Hematopoietic multipotent progenitor cell treated with erythropoietin and hydrocortisone succinate and interleukin-3 and kit ligand, for 15 days (in vitro differentiated cells): ENCODE measurements around the gene ATP8B4.

Source experiments
- DNase-seq: peaks from one replicate; pipeline ENCODE4 v3.0.0-alpha.2; 2015; ENCODE audit warnings: low spot score

Gene ATP8B4

GRCh38 chr15:49898097-49898496 is 220.9 kb downstream of the ATP8B4 start:
- no peak for DNase-seq

DNA sequence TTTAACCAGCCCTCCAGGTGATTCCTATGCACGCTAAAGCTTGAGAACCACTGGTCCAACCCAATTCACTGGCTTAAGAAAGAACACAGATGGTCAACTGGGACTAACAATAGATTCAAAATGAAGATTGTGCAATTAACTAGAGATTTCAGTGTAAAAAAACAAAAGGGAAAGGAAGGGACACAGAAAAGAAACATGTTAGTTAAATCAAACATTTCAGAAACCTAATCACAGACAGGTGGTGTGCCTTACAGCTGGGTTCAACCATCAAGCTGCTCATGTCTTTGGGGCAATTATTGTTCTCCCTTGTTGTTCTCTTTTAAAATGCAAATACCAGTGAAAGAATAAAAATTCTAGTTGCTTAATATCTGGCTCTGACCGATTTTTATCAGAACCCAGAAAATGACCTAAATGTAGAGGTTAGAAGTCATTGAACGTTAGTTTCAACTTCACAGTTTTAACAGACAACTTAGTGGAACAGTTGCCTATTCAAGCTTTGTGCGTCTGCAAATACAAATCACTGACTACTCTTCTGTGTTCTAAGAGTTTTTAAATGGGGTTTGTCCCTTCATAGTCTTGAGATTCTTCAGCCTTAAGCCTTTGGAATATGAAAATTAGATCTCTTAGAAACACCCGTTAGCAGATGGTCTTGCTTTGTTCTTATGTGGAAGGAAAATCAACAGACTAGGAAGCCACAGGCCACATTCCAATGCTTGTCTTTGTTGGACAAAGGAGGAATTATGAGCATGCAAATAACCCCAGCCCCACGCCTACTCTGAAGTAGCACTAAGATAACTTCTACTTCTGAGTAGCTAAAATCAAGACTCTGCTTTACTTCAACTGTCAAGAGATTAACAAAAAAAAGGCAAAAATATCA is 223.4 kb downstream of the ATP8B4 start:
- no peak for DNase-seq

- DNase-seq: no peak
Measured at GRCh38 chr15:49890689-49891088, 228.3 kb downstream of the ATP8B4 start.

- no peak for DNase-seq
Measured at GRCh38 chr15:49889536-49889935, 229.5 kb downstream of the ATP8B4 start.

GRCh38 chr15:49888734-49889133 is 230.3 kb downstream of the ATP8B4 start:
- no peak for DNase-seq

DNA sequence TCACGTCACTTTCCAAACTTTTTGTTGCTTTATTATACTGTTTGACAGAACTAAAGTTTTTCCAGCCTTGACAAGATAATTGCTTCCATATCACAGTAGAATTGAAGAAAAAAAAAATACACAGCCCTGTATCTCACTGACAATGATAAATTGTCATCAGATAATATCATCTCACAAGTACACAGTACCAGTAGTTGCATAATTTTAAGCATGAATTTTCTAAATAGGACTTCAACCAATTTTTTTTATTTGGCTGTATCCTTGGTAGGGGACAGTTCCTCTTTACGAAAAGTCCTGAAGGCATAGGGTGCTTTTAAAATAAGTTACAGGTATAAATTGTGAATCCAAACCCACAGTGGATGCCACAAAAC is 230.7 kb downstream of the ATP8B4 start:
- DNase-seq: no peak

DNA sequence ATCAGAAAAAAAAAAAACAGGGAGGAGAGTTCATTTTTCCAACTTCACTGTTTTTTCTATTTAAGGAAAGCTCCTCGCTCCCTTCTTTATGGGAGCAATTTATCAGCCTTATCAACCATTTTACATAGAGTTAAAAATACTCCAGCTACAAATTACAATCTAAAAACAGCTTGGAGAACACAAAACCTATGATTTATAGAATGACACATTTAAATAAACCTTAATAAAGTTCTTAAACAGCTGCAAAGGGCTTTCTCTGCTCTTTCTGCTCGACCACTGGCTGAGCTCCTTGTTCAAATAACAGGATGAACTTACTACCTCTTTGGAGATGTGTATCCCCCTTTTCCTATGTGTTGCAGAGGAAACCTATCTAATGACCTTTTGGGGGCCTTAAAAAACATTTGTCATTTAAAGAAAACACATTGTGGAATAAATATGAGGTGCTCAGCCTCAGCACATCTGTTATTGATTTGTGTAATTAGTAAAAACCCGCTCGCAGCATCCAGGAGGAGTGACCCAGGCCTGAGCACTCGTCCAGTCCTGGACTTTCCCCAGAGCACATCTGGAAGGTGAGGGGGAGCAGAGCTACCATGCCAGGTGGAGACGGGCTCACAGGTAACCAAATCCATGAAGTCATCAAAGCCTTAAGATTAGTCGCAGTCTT is 231.2 kb downstream of the ATP8B4 start:
- DNase-seq: no peak

GRCh38 chr15:49883121-49883520 is 235.9 kb downstream of the ATP8B4 start:
- no peak for DNase-seq

DNA sequence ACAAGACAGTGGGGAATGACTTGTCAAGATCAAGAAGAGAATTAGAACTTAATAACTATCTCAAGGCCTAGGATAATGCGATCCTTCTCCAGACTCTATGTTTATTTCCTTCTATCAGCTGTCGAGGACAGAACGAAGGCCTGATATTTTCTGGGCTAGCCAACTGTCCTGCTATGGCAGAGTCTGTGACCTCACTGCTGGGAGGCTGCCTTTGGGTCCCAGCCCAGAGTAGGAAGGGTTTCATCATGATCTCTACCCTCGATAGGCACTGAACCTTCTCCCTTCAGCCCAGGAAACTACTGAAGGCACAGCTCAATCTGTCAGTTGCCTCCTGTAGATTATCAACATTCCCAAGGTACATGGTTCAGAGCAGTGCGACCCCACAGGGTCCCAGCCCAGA is 237.2 kb downstream of the ATP8B4 start:
- DNase-seq: no peak

DNA sequence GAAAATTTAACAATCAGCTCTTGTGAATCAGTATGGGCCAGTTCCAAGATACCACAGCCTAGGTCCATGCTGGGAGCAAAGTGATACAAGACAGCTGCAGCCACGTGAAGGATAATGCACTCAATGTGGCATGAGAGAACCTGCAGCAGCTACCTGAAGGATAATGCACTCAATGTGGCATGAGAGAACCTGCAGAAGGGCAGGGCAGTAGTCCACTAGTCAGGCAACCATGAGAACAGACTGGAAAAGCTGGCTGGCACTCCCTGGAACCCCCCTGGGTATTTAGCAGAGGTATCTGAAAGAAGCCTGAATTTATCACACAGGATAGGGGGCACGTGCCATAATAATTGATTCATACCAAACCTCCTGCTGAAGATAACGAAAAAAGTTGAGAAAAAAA is 237.6 kb downstream of the ATP8B4 start:
- DNase-seq: no peak

DNA sequence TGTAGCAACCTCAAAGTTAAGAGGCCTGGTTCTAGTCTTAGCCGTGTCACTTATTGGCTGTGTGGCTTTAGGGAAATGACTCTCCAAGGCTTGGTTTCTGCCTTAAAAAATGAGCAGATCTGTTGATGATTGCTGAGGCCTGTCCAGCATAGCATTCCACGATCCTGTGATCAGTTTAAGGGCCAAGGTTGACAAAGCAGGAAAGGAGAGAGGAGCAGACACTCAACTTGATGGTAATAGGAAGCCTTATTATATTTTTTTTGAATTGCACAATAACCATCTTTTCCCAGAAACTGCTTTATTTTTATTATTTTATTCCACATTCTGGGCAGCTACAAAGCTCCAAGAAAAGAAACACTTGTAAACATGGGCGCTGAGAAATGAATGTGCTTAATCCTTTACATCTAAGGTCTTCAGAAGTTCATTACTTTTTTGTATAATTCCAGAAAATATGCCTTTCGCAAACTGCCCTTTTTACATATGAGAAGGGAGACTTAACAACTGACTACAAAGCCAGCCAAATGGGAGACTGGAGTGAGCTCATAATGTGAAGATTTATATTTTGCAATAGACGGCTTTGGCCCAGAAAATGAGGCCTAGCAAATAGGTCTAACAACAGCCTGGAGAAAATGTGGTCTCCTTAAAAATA is 241.0 kb downstream of the ATP8B4 start:
- no peak for DNase-seq

- DNase-seq: no peak
Measured at GRCh38 chr15:49877117-49877872, 241.7 kb downstream of the ATP8B4 start.

GRCh38 chr15:49876401-49877038 is 242.5 kb downstream of the ATP8B4 start:
- DNase-seq: no peak

DNA sequence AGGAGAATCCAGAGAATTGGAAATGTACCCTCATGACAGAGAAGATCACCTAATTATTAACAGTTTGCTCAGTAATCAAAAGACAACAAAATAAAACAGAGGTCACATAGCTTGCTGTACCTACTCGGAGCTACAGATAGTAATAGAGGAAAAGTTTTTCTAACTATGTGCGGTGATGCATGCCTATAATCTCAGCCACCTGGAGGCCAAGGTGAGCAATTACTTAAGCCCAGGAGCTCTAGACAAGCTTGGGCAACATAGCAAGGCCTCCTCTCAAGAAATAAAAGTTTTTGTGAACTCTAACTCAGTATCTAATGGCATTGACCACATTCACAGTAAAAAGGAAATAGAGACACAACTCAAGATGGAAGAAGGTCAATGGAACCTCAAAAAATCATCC is 243.6 kb downstream of the ATP8B4 start:
- DNase-seq: no peak

DNA sequence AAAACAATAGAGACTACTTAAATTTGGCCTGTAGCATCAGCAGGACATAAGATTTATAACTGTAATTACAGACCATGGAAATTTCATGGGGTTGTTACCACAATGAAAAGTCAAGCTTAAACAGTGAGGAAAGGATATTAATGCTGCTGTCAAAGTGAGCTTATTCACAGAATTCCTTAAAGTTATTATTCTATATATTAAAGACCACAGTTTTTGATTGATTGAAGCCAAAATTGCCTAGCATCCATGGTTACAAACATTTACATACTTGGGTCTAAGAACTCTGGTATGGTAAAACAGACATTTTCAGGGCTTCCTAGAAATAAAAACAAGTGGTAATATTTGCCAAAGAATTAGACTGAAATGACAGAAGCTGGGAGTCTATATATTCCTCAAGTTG is 248.6 kb downstream of the ATP8B4 start:
- DNase-seq: no peak

- DNase-seq: no peak
Measured at GRCh38 chr15:49868348-49868747, 250.7 kb downstream of the ATP8B4 start.

- DNase-seq: no peak
Measured at GRCh38 chr15:49865925-49866757, 252.9 kb downstream of the ATP8B4 start.

DNA sequence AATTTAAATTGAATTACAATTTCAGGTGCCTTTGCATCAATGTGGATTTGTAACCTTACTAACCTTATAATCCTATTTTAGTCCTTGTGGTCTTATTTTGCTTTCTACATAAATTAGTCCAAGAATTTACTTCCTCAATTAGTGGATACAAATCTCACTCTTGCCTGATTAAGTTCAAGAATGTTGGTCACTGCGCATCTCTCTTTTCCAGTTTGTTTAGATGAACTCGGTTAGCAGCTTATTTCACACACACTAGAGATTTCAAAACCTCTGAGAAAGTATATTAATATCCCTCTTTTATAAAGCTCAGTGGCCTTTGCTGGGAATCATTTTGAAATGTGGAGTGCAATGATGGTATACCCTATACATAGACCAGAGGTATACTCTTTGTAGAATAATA is 254.8 kb downstream of the ATP8B4 start:
- no peak for DNase-seq

DNA sequence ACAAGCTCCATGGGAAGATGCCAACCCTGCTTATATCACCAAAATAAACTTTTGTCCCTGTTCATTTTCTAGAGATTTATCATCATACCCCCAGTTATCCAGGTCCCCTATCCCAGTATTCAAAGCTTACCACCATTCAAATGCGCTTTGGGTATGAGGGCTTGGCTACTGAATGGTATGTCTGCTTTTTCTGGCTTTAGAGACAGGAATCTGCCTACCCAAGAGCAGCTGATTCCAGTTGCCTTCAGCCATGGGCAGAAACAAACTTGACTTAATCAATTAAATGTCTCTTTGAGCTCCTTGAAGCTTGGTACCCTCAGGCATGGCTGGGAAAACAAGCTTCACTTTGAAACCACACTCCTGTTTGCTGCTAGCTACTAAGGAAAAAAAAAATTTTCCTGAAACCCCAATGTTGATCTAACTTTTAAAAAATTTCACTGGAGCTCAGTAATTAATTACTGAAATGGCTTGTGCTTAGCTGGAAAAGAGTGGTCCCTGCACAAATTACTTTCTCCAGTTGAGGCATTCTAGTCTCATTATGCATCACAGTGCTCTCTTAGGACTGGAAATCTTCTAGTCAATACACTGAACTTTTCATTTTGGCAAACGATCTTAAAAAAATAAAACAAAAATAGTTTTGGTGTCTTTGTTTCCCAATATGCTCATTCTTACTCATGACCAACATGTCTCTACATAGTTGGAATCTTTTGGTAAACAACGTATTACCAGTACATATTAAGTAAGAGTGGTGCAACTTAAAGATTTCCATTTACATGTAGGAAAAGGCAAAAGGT is 255.4 kb downstream of the ATP8B4 start:
- no peak for DNase-seq

GRCh38 chr15:49860101-49860500 is 258.9 kb downstream of the ATP8B4 start:
- DNase-seq: no peak
